Measurements from ENCODE around the gene TENM4. TPM values are rescaled to one million over a fixed set of nuclear protein-coding genes. Genes with fewer than 3 reads are reported as not detected.

TENM4 gene
- total and polyA plus RNA-seq, 2 of the 13 experiments (the other 11 are each of a cell fraction or from before 2014, with no cell fraction given): not detected

DNA sequence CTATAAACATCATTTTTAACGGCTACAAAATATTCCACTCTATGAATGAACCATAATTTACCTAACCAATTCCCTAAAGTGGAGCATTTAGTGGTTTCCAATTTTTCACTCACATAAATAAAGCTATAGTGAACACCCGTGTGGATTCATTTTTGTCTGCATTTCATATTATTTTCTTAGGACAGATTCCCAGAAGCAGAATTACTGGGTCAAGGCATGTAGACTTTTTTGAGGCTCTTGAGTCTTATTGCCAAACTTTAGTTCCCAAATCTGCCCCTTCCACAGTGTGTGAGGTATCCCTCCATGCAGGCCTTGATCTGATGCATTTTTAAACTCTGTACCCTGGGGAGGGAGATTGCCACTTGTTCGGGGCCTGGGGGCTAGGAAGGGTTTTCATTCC, 198.2 kb downstream of the TENM4 start:
- Histone ChIP-seq H3K9me3 (ENCODE audit: low read length) (no peaks in the 10 kb centered on the region), H3K27me3 (ENCODE audit: control insufficient read depth in 1 of 2, insufficient read depth in 2 of 2, low read length in 2 of 2) (peaks cover 2 to 11% of the 10 kb centered on the region in 2 experiments; a peak in 3 of 5 replicates), H3K4me3 (replicated peaks in 1 of 3; ENCODE audit: insufficient read depth in 1 of 3, low read depth in 2 of 3, low read length in 3 of 3) (no peak overlapping the region), H4K20me1 (ENCODE audit: insufficient read depth, low read length) (no peaks in the 10 kb centered on the region), H3K27ac (ENCODE audit: extremely low read length, insufficient read depth, low read length) (no peak overlapping the region), H3K36me3 (replicated peaks in 1 of 2; ENCODE audit: control insufficient read depth in 1 of 2, insufficient read depth in 2 of 2, low read length in 2 of 2) (no peaks in the 10 kb centered on the region), H3K4me2 (ENCODE audit: low read depth, low read length) (no peak overlapping the region), H3K79me2 (ENCODE audit: insufficient read depth, low read length) (no peaks in the 10 kb centered on the region), H2AFZ (ENCODE audit: low read length) (no peak overlapping the region), H3K4me1 (ENCODE audit: insufficient read depth, low read length) (no peaks in the 10 kb centered on the region), H3K9ac (ENCODE audit: insufficient read depth, low read depth, low read length) (no peak overlapping the region)
- no TSS peak for BruUV-seq (replicated peaks)
- ChIA-PET CTCF (ENCODE audit: low intra/inter-chr PET ratio, low total read pairs) (no interaction called here), POLR2A (no interaction called here)
- intact Hi-C loops (cut with micrococcal nuclease; ENCODE audit: unreplicated experiment) (no loop called here), in situ Hi-C loops (cut with HindIII; ENCODE audit: extremely low pct_ligation_motif_present, low pct_unique_long_range_greater_than_20kb) (no loop called here)
- no peak for ATAC-seq
- no peak for DNase-seq (ENCODE audit: low spot score)
- WGBS (ENCODE audit: low lambda C conversion rate): 4% methylated on average over 3 of the region's 3 CpGs
- no peak for FAIRE-seq
- TF ChIP-seq KAT2B (IDR thresholded peaks at IDR 0.05; ENCODE audit: borderline replicate concordance, low read depth, low read length) (no peak), KLF6 (CRISPR knock-in tag; IDR thresholded peaks at IDR 0.05) (no peak), AGO1 (IDR thresholded peaks at IDR 0.05; ENCODE audit: low read depth, low read length, poor library complexity, severe bottlenecking) (no peak), SKI (IDR thresholded peaks at IDR 0.05; ENCODE audit: partially characterized antibody) (no peak), MEIS1 (CRISPR knock-in tag; IDR thresholded peaks at IDR 0.05; ENCODE audit: borderline replicate concordance) (no peak), SP2 (CRISPR knock-in tag; IDR thresholded peaks at IDR 0.05) (no peak), CC2D1A (CRISPR knock-in tag; IDR thresholded peaks at IDR 0.05) (no peak), MEIS2 (CRISPR knock-in tag; IDR thresholded peaks at IDR 0.05) (no peak), ZNF782 (CRISPR knock-in tag; IDR thresholded peaks at IDR 0.05; ENCODE audit: borderline replicate concordance) (no peak), ZNF501 (CRISPR knock-in tag; IDR thresholded peaks at IDR 0.05) (no peak), ZSCAN12 (CRISPR knock-in tag; IDR thresholded peaks at IDR 0.05) (no peak), NCOA2 (CRISPR knock-in tag; IDR thresholded peaks at IDR 0.05) (no peak), ZNF709 (CRISPR knock-in tag; IDR thresholded peaks at IDR 0.05) (no peak)
- TF ChIP-seq, protein P1, sequence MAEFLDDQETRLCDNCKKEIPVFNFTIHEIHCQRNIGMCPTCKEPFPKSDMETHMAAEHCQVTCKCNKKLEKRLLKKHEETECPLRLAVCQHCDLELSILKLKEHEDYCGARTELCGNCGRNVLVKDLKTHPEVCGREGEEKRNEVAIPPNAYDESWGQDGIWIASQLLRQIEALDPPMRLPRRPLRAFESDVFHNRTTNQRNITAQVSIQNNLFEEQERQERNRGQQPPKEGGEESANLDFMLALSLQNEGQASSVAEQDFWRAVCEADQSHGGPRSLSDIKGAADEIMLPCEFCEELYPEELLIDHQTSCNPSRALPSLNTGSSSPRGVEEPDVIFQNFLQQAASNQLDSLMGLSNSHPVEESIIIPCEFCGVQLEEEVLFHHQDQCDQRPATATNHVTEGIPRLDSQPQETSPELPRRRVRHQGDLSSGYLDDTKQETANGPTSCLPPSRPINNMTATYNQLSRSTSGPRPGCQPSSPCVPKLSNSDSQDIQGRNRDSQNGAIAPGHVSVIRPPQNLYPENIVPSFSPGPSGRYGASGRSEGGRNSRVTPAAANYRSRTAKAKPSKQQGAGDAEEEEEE (CRISPR knock-in tag; IDR thresholded peaks at IDR 0.05; ENCODE audit: borderline replicate concordance): no peak
- TF ChIP-seq, protein P2, sequence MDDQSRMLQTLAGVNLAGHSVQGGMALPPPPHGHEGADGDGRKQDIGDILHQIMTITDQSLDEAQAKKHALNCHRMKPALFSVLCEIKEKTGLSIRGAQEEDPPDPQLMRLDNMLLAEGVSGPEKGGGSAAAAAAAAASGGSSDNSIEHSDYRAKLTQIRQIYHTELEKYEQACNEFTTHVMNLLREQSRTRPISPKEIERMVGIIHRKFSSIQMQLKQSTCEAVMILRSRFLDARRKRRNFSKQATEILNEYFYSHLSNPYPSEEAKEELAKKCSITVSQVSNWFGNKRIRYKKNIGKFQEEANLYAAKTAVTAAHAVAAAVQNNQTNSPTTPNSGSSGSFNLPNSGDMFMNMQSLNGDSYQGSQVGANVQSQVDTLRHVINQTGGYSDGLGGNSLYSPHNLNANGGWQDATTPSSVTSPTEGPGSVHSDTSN (CRISPR knock-in tag; IDR thresholded peaks at IDR 0.05; ENCODE audit: borderline replicate concordance): no peak
- TF ChIP-seq, protein P3, sequence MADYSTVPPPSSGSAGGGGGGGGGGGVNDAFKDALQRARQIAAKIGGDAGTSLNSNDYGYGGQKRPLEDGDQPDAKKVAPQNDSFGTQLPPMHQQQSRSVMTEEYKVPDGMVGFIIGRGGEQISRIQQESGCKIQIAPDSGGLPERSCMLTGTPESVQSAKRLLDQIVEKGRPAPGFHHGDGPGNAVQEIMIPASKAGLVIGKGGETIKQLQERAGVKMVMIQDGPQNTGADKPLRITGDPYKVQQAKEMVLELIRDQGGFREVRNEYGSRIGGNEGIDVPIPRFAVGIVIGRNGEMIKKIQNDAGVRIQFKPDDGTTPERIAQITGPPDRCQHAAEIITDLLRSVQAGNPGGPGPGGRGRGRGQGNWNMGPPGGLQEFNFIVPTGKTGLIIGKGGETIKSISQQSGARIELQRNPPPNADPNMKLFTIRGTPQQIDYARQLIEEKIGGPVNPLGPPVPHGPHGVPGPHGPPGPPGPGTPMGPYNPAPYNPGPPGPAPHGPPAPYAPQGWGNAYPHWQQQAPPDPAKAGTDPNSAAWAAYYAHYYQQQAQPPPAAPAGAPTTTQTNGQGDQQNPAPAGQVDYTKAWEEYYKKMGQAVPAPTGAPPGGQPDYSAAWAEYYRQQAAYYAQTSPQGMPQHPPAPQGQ (CRISPR knock-in tag; IDR thresholded peaks at IDR 0.05; ENCODE audit: borderline replicate concordance): no peak
- TF ChIP-seq, protein P4, sequence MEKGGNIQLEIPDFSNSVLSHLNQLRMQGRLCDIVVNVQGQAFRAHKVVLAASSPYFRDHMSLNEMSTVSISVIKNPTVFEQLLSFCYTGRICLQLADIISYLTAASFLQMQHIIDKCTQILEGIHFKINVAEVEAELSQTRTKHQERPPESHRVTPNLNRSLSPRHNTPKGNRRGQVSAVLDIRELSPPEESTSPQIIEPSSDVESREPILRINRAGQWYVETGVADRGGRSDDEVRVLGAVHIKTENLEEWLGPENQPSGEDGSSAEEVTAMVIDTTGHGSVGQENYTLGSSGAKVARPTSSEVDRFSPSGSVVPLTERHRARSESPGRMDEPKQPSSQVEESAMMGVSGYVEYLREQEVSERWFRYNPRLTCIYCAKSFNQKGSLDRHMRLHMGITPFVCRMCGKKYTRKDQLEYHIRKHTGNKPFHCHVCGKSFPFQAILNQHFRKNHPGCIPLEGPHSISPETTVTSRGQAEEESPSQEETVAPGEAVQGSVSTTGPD (CRISPR knock-in tag; IDR thresholded peaks at IDR 0.05): no peak
- TF ChIP-seq, protein P5, sequence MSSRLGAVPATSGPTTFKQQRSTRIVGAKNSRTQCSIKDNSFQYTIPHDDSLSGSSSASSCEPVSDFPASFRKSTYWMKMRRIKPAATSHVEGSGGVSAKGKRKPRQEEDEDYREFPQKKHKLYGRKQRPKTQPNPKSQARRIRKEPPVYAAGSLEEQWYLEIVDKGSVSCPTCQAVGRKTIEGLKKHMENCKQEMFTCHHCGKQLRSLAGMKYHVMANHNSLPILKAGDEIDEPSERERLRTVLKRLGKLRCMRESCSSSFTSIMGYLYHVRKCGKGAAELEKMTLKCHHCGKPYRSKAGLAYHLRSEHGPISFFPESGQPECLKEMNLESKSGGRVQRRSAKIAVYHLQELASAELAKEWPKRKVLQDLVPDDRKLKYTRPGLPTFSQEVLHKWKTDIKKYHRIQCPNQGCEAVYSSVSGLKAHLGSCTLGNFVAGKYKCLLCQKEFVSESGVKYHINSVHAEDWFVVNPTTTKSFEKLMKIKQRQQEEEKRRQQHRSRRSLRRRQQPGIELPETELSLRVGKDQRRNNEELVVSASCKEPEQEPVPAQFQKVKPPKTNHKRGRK (CRISPR knock-in tag; IDR thresholded peaks at IDR 0.05): no peak

Data from HepG2 (cell line).